UCSD-AML1 (cell line): ENCODE measurements around the gene PRKN.

ENCODE experiments used
- DNase-seq: peaks from one replicate; lab custom pipeline; 2025; ENCODE audit not compliant: unreplicated experiment; lab: John Stamatoyannopoulos, UW

The PRKN gene

GRCh38 chr6:162200945-162201690, 526.4 kb downstream of the PRKN start:
- no peak for DNase-seq

DNA sequence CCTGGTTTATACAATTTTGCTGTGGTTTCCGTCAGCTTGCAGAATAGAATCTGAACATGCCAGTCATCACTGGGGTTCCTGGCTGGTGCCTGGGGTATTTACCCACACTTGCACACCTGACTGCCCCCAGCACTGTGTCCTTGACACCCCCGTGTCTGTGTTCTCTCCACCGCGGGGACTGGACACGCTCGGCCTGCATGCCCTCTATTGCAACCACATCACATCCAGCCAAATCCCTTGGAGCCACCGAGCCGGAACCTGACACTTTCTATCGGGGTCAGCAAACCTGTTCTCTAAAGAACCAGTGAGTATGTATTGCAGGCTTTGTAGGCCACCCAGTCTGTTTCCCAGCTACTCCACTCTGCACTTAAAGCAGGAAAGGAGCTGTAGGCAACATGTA, 527.5 kb downstream of the PRKN start:
- DNase-seq = no peak

GRCh38 chr6:162198925-162199324, 528.6 kb downstream of the PRKN start:
- no peak for DNase-seq

DNA sequence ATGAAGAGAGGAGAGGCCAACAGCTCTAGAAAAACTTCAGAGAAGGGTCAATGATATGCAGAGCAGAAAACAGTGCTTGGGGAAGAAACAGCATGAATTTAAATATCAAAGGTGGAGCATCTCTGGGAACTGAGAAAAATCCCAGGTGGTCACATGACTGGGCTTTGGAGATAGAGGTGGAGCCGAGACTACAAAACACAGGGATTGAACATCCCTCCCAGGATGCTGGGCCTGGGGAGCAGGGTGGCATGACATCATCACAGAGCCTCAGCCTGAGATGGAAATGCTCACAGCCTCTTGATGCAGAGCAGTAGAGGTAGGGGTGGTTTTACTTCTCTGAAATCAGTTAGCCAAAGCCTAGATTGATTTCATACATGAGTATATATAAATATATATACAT, 529.5 kb downstream of the PRKN start:
- DNase-seq = no peak

DNA sequence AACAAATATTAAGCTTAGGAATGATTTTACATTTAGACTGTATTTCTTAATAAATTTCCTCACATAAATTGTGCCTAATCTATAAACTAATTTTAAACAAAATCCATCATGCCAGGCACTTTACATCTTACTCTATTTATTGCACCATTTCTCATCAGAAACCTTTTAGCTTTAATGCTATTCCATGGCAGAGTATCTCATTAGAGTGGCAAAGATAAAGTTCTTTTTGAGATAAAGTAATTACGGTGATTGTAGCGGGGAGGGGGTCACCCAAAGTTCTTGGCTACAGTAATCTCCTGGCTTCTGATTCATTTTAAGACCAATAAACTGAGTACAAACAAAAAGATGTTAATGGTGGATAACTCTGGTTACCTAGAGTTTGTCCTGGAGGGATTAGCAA, 532.1 kb downstream of the PRKN start:
- DNase-seq = no peak

DNA sequence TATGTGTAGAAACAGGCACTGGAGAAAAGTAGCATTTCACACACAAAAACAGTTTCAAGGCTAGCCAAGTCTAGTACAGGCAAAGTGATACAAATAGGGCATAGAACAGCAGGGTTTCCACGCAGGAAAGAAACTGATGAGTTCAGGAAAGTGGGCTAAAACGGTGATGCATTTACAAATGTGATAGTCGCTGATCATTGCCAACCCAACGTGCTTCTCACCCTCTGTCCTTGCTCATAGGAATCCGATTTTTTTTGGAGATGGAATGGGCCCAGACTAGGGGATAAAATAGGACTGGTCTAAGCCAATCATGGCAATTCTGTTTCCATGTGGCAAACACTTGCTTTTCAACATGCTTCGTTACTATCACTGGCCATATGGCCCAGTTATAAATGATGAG, 536.6 kb downstream of the PRKN start:
- DNase-seq = no peak

GRCh38 chr6:162187168-162187935, 540.2 kb downstream of the PRKN start:
- no peak for DNase-seq

DNA sequence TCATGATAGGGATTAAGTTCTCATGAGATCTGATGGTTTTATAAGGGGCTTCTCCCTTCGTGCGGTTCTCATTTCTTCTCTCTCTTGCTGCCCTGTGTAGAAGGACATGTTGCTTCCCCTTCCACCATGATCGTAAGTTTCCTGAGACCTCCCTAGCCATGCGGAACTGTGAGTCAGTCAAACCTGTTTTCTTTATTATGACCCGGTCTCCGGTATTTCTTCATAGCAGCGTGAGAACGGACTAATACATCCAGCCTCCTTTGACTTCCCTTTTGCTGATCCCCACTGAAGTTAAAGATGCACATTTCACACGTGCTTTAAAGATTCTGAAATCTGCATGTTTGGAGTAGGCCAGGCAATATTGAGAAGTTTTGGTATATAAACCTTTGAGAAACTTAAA, 543.1 kb downstream of the PRKN start:
- no peak for DNase-seq

DNA sequence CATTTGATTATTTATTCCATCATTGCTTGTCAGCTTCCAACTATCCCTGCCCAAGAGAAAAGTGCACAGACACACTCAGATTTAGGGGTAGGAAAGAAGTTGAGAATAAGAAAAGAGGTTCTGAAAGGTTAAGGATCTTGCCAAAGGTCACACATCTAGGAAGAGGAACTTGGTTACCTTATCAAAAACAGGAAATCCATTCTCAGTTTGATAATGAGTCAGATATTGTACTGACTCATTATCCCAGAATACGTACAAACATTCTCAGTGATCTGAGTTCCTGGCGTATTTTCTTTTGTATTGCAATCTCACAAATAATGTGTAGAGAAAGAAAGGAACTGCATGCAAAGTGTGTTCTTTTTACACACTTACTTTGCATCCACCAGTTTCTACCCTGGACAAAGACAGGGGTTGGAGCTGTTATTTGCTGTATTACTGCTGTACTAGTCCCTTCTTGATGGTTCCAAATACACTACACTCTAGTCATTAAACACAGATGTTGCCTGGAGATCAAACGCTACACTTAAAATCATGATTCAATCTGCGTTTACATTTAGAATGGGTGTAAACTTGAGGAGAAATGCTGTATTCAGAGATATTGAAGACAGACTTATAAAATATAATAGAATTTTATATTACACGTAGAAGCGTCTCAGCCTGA, 545.7 kb downstream of the PRKN start:
- no peak for DNase-seq

GRCh38 chr6:162181111-162181510, 546.5 kb downstream of the PRKN start:
- no peak for DNase-seq

DNA sequence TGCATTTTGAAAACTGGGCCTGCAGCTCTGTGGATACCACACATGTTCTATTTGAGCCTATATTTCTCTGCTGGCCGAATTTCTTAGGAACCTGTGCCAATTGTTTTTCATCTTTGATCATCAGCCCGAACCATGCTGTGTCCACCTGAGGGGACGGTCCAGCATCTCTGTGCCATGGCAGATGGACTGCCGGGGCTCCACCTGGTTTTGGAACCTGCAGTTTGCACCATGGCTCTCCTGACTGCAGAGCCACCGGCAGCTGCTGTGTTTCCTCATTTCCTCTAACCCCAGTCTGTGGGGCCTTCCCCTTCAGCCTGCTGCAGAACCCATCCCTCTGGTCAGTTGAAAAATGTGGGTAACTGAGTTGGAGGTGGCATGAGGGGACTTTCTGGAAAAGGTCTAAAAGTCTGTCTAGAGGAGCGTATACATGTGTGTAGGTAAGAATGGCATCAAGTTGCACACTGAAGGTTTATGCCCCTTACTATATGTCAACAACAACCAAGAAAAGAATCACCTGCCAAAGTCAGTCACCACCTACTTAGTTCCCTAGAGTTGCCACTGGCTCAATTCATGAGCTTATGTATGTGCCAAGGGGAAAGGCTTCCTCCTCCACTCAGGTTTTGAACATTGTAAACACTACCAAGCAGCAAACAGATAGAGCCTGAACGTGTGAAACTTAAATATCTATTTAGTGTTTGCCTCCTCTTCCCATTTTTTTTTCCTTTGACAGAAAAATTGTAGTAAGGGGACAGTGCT, 548.2 kb downstream of the PRKN start:
- no peak for DNase-seq

DNA sequence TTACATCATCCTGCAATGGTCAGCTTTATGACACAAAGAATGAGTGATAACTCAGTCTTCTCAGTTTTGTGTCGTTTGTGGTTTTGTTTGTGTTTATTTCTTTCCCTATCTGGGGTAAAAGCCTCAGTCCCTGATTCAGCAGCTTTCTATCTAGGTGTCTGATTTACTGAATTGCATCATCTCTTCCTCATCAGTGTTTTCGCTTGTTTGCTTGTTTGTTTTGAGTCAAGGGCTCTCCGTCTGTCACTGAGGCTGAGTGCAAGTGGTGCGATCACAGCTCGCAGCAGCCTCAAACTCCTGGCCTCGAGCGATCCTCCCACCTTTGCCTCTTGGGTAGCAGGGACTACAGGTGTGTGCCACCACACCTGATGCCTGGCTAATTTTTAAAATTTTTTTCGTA, 548.9 kb downstream of the PRKN start:
- no peak for DNase-seq

DNA sequence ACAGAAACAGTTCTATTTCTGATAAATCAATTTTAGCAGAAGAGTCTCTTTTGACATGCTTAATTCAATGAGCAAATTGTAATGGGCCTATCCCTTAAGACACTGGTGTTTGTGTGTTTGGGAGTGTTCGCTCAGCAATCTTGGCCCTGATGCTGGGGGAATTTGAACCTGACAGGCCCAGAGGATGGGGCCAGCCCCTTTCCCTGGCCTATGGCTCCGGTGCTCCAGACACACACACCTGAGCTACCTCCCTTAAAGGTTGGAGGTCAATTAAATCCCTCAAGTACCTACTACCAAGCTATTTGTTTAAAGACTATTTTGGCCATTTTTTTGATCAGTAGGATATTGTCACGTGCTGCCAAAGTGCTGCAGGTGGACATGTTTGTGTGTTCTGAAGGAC, 549.3 kb downstream of the PRKN start:
- no peak for DNase-seq

- DNase-seq = no peak
These were observed 549.8 kb downstream of the PRKN start for GRCh38 chr6:162177746-162178145.

DNA sequence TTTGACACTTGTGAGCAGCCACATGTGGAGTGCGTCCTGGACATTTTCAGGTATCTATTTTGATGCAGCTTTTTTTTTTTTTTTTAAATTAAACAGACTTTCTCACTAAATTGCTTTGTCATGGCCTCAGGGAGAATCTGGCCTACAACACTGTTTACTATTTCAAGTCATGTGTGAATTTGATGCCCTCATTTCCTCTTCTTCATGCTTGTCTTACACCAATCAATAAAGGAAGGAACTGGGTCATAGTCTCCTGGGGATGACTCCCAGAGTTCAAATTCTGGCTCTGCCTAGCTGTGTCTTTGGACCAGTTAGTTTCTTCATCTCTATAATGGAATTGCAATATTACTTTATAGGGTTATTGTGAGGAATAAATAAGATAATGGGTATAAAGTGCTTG, 554.1 kb downstream of the PRKN start:
- DNase-seq = no peak

GRCh38 chr6:162165479-162165878, 562.1 kb downstream of the PRKN start:
- DNase-seq = no peak

- DNase-seq = no peak
These were observed 570.2 kb downstream of the PRKN start for GRCh38 chr6:162157167-162157870.

DNA sequence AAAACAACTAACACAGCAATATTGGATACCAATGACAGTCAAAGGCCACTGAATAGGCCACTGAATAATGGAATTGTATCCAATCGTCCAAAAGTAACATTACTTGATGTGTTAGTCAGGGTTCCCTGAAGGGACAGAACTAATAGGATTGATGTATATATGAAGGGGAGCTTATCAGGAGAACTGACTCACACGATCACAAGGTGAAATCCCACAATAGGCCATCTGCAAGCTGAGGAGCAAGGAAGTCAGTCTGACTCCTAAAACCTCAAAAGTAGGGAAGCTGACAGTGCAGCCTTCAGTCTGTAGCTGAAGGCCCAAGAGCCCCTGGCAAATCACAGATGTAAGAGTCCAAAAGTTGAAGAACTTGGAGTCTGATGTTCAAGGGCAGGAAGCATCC, 571.4 kb downstream of the PRKN start:
- no peak for DNase-seq

DNA sequence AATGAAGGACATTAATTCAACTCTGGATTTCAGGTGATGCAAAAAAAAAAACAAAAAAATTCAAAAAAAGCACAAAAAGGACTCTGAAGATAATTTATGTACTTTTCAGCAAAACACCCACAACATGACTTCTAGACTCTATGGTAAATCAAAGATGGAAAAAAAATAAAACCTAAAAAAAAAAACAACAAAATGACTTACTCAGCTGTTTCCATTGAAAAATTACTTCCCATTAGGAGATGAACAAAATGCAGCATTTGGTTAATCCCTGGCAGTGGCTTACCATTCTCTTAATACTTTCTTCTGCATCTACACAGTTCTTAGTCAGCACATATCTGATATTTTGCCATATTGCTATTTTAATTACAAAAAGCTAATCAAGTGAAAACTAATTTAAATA, 572.6 kb downstream of the PRKN start:
- no peak for DNase-seq

- no peak for DNase-seq
These were observed 573.6 kb downstream of the PRKN start for GRCh38 chr6:162154001-162154400.

- no peak for DNase-seq
These were observed 574.4 kb downstream of the PRKN start for GRCh38 chr6:162153120-162153519.
